ENCODE data around the gene TMEM175.
A peak's percentile ranks its signal among the peaks of the same experiment; 100 is the strongest.

Gene TMEM175

DNA sequence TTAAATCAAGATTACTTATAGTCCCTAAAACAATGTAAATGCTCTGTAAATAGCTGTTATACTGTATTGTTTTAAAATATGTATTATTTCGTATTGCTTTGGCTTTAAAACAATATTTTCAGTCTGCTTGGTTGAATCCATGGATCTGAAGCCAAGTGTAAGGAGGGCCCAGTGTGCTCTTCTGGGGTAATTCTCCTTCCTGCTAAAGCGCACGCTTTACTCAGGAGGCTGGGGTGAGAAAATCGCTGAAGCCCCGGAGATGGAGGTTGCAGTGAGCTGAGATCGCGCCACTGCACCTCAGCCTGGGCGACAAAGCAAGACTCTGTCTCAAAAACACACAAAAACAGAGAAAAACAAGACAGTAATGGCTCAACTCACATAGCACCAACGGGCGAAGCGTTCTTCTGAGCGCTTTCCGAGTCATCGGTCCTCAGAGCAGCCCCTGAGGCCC is 54.2 kb downstream of the TMEM175 start:
- Histone ChIP-seq H4K20me1 (ENCODE audit: control insufficient read depth, insufficient read depth, low read depth, low read length) (no peaks in the 10 kb centered on the region), H3K79me2 (ENCODE audit: control insufficient read depth, low read length) (no peaks in the 10 kb centered on the region), H3K4me2 (ENCODE audit: low read length) (peak overlapping the region; percentile 77), H3F3A (ENCODE audit: control insufficient read depth, insufficient read depth) (no peaks in the 10 kb centered on the region), H3K4me1 (ENCODE audit: control insufficient read depth, low read length) (peaks cover 19% of the 10 kb centered on the region), H3K27ac (ENCODE audit: low read depth, low read length) (0 out of 2 replicates have a peak overlapping the region, but pooled peaks have one; percentile 18), H3K9me2 (replicated peaks; ENCODE audit: control insufficient read depth, low read length) (no peaks in the 10 kb centered on the region), H3K27me3 (ENCODE audit: control insufficient read depth, low read length) (no peaks in the 10 kb centered on the region), H3K4me3 (ENCODE audit: low read length) (peak overlapping the region; percentile 76), H3K36me3 (ENCODE audit: control insufficient read depth, low read length) (no peaks in the 10 kb centered on the region), H3K9me3 (ENCODE audit: control insufficient read depth, insufficient read depth, low read length) (no peaks in the 10 kb centered on the region)
- TF ChIP-seq CTCF (IDR thresholded peaks at IDR 0.05; ENCODE audit: low read depth, low read length, poor library complexity, severe bottlenecking) (no peak), EZH2phosphoT487 (IDR thresholded peaks at IDR 0.05; ENCODE audit: borderline replicate concordance, low read length) (no peak)

GRCh38 chr4:986879-987623 is 54.8 kb downstream of the TMEM175 start, which contains the start of gene IDUA:
Gene IDUA (plus strand): TSS chr4:987044. CDS start chr4:987085, 41 bp downstream.
- Histone ChIP-seq H3K4me3 (ENCODE audit: low read length) (peak within 1 kb of the TSS; percentile 76), H3K79me2 (ENCODE audit: control insufficient read depth, low read length) (no peaks in the 10 kb centered on the region), H3K4me2 (ENCODE audit: low read length) (peak within 1 kb of the TSS; percentile 77), H3K27ac (ENCODE audit: low read depth, low read length) (0 out of 2 replicates have a peak within 1 kb of the TSS, but pooled peaks have one; percentile 18), H3K9me3 (ENCODE audit: control insufficient read depth, insufficient read depth, low read length) (no peaks in the 10 kb centered on the region), H3K9me2 (replicated peaks; ENCODE audit: control insufficient read depth, low read length) (no peaks in the 10 kb centered on the region), H3K36me3 (ENCODE audit: control insufficient read depth, low read length) (no peaks in the 10 kb centered on the region), H3F3A (ENCODE audit: control insufficient read depth, insufficient read depth) (no peaks in the 10 kb centered on the region), H4K20me1 (ENCODE audit: control insufficient read depth, insufficient read depth, low read depth, low read length) (no peaks in the 10 kb centered on the region), H3K27me3 (ENCODE audit: control insufficient read depth, low read length) (no peaks in the 10 kb centered on the region), H3K4me1 (ENCODE audit: control insufficient read depth, low read length) (peaks cover 19% of the 10 kb centered on the region)
- TF ChIP-seq EZH2phosphoT487 (IDR thresholded peaks at IDR 0.05; ENCODE audit: borderline replicate concordance, low read length) (no peak), CTCF (IDR thresholded peaks at IDR 0.05; ENCODE audit: low read depth, low read length, poor library complexity, severe bottlenecking) (peak; percentile 73)

- Histone ChIP-seq H3K9me2 (replicated peaks; ENCODE audit: control insufficient read depth, low read length) (no peaks in the 10 kb centered on the region), H4K20me1 (ENCODE audit: control insufficient read depth, insufficient read depth, low read depth, low read length) (no peaks in the 10 kb centered on the region), H3K4me3 (ENCODE audit: low read length) (peak overlapping the region; percentile 76), H3K27me3 (ENCODE audit: control insufficient read depth, low read length) (no peaks in the 10 kb centered on the region), H3K4me1 (ENCODE audit: control insufficient read depth, low read length) (peaks cover 19% of the 10 kb centered on the region), H3K79me2 (ENCODE audit: control insufficient read depth, low read length) (no peaks in the 10 kb centered on the region), H3F3A (ENCODE audit: control insufficient read depth, insufficient read depth) (no peaks in the 10 kb centered on the region), H3K4me2 (ENCODE audit: low read length) (peak overlapping the region; percentile 77), H3K27ac (ENCODE audit: low read depth, low read length) (no peak overlapping the region), H3K36me3 (ENCODE audit: control insufficient read depth, low read length) (no peaks in the 10 kb centered on the region), H3K9me3 (ENCODE audit: control insufficient read depth, insufficient read depth, low read length) (no peaks in the 10 kb centered on the region)
- no peak for TF ChIP-seq EZH2phosphoT487 (IDR thresholded peaks at IDR 0.05; ENCODE audit: borderline replicate concordance, low read length)
- TF ChIP-seq CTCF (IDR thresholded peaks at IDR 0.05; ENCODE audit: low read depth, low read length, poor library complexity, severe bottlenecking) = no peak
Observed at GRCh38 chr4:987624-988513, 55.6 kb downstream of the TMEM175 start.
